HEK293T (cell line): ENCODE measurements around the gene AAK1.

Experiments
- BHLHE40 ChIP-seq: fragments of 450-650 bp; IDR thresholded peaks from 2 replicates; pipeline ENCODE4 v1.6.1; 2016; ENCODE audit warnings: mild to moderate bottlenecking, moderate library complexity, borderline replicate concordance
- FOXM1 ChIP-seq: fragments of 450-650 bp; IDR thresholded peaks from 2 replicates; pipeline ENCODE4 v1.6.1; 2017; ENCODE audit warnings: mild to moderate bottlenecking, borderline replicate concordance
- NFRKB ChIP-seq: fragments of 450-650 bp; IDR thresholded peaks from 2 replicates; pipeline ENCODE4 v1.6.1; 2016; ENCODE audit warnings: mild to moderate bottlenecking, moderate library complexity
- TF ChIP-seq, protein P1 (sequence below): fragments of 450-650 bp; IDR thresholded peaks from 2 replicates; pipeline ENCODE4 v1.6.1; 2016

DNA sequence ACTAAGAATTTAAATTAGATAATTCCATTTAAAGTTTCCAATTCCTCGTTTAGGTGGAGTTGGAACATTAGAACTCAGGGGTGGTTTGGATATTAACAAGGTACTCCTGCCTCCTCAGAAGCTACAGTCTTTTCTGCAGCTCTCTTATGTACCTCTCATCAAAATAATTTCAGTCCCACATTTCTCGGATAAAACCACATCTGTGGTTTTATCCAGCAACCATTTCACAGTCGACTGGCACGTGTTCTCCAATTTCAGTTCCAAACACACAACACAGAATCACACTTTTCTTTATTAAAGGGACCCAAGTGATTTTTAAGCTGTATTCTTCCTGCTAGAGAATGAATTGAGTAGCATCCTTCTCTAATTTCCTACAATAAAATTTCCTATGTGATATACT is 183.6 kb downstream of the AAK1 start:
- TF ChIP-seq, protein P1, sequence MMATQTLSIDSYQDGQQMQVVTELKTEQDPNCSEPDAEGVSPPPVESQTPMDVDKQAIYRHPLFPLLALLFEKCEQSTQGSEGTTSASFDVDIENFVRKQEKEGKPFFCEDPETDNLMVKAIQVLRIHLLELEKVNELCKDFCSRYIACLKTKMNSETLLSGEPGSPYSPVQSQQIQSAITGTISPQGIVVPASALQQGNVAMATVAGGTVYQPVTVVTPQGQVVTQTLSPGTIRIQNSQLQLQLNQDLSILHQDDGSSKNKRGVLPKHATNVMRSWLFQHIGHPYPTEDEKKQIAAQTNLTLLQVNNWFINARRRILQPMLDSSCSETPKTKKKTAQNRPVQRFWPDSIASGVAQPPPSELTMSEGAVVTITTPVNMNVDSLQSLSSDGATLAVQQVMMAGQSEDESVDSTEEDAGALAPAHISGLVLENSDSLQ = no peak
- no peak for TF ChIP-seq NFRKB
- TF ChIP-seq FOXM1 = no peak
- TF ChIP-seq BHLHE40 = no peak
